Stimulated activated CD8-positive, alpha-beta memory T cell treated with anti-CD3 and anti-CD28 coated beads, Interleukin-4, amount 100 ng/mL, for 24 hours (primary cell): ENCODE data around the gene OR4F15.

Experiments used
- DNase-seq: peaks from one replicate; pipeline ENCODE4 v3.0.0-alpha.2; 2020; ENCODE audit warnings: low read depth

OR4F15 gene

DNA sequence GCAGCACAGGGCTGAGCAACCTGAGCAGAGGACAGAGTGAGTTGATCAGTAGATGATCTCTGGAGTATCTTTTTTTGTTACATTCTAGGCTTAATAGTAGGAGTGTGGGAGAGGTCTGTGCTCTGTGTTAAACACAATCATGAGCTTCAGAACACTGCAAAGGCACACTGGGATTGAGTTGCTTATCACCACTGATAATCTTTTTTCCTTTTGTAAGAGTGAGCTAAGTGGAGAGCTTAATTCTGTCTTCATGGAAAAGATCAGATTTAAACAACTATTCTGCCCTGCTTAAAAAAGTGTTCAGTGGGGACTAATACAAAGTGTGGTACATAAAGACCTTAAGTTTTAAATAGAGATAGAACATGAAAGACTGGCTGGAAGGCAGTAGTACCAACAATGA, 7.6 kb upstream of the OR4F15 start:
- no peak for DNase-seq

DNA sequence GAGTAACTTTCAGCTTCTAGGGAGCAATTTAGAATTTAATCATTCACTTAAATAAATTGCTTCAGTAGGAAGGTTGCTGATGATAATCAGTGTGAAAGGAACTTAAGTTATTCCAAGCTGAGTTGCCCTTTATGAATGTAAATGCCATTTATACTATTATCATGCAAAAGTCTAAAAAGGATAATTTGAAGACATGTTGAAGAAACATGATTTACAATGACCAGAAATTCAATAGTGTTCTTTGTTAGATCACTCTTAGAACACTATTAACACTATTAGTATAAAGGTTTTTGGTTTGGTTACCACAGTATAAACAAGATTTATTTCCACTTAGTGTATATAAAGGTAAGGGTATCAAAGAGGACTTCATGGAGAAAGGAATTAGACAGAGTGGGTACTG, 7.1 kb upstream of the OR4F15 start:
- DNase-seq, result no peak

DNA sequence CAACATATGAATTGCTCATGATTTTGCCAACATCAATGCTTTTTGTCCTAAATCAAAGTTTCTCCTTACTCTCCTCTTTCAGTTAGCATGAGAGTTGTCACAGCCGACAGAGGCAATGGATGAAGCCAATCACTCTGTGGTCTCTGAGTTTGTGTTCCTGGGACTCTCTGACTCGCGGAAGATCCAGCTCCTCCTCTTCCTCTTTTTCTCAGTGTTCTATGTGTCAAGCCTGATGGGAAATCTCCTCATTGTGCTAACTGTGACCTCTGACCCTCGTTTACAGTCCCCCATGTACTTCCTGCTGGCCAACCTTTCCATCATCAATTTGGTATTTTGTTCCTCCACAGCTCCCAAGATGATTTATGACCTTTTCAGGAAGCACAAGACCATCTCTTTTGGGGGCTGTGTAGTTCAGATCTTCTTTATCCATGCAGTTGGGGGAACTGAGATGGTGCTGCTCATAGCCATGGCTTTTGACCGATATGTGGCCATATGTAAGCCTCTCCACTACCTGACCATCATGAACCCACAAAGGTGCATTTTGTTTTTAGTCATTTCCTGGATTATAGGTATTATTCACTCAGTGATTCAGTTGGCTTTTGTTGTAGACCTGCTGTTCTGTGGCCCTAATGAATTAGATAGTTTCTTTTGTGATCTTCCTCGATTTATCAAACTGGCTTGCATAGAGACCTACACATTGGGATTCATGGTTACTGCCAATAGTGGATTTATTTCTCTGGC, 6.2 kb upstream of the OR4F15 start:
- no peak for DNase-seq

DNA sequence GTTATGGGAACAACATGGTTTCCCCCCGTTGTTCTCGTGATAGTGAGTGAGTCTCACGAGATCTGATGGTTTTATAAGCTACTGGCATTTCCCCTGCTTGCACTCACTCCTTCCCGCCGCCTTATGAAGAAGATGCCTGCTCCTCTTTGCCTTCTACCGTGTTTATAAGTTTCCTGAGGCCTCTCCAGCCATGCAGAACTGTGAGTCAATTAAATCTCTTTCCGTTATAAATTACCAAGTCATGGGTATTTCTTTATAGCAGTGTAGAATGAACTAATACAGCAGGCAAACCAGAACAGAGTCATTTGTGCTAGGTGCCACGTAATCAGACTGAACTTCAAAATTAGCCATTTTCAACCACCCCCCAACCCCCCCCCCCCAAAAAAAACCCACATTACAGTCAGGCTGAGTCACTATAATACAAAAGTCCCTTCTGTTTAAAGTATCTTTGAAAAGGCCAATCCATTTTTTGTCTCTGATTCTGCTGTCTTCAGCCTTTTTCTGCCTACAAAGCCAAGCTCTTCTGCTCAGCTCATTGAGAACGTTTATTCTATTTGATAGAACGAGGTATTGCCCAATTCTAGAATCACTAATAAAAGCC, 4.6 kb upstream of the OR4F15 start:
- no peak for DNase-seq

DNA sequence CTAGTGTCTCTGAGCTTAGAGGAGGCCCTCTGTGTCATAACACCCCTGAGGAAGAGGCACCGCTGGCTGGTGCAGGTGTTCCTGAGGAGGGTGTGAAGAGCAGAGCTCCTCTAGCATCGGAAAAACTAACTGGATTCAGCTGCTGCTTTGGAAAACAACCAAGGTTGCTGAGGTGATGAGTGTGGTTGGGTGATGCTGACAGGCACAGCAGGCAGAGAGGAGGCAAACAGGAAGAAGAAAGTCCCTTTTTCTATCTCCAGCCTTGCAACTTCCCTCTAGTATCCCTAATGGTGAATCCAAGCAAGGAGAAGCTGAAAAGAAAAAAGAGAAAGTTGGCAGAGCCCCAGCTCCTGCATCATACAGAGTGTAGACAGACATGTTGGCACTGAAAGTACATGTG, 3.8 kb upstream of the OR4F15 start:
- DNase-seq, result no peak

DNA sequence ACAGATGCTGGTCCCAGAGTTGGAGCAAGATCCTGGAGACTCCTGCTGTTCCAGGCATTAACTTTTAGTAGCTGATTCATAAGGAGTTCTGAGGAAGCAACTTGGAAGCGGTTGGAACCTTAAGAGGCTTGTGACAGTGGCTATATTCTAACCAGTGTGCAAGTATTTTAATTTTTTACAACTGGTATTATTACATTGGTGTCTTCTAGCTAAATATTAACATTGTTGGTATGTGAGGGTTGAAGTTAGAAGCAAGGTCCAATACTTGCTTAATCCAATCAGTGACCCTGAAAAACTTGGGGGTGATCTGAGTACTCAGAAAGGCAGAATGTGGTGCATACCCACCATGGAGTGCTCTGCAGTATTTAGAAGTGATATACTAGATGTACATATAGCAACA, 1.5 kb upstream of the OR4F15 start:
- no peak for DNase-seq

DNA sequence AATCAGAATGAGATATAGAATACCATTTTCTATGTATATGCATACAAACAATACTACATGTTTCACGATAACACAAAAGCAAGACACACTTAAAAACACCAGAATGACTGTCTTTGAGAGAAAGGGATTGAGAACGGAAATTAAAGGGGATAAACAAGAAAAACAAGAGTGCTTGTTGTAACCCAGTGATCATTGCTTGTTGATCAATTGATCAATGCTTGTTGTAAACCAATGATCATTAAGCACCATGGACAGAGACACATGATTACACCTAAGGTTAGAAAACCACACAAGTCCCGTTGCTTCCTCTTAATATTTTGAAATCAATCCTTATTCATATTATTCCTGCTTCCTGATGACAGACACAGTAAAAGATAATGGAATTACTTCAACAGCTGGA, 1.1 kb upstream of the OR4F15 start:
- no peak for DNase-seq

DNA sequence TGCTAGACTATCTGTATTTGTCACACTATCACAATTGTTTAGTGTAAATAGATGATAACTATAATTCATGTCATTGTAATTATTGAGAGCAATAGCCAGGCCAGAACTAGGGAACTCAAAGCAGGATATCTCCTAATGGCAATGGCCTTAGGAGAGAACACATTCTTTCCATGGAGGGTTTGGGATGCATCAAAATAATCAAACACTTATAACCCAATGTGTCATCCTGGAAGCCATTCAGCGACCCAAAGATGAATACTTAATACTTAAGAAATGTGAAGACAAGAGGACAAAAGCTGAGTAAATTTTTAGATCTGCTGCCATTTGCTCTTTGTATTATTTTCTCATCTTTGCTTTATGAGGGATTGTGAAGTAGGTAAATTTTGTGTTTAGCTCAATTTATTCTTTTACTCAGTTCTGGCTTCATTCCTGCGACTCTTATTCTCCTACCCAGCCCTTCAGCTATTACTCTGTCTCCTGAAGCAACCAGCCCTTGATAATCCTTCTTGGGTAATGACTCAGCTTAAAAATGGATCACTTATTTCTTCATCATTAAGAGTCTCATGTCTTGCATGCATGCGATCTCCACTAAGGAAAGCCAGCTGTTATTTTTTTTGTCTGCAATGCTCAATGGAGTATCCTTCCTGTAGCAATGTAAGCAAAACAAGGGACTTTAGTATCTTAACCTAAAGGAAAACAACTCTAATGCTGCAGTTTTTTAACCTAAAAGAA, 2.0 kb downstream of the OR4F15 start:
- no peak for DNase-seq

DNA sequence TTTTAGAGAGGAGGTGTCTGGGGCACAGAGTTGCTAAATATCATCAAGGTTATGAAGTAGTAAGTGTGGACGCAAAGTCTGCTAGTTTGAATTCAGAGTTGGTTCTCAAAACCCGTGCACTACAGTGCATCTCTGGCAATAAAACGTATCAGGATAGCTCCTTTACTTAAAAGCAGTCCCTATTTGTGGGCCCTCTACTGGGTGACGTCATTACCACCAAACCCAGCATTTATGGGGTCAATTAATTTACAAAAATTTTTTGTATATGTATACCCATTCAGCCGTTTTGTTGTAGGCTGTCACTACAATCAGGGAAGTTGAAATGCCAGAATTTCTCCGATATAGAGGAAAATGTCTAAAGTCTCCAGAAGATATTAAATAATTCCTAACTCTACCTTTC, 8.8 kb downstream of the OR4F15 start:
- DNase-seq, result no peak

DNA sequence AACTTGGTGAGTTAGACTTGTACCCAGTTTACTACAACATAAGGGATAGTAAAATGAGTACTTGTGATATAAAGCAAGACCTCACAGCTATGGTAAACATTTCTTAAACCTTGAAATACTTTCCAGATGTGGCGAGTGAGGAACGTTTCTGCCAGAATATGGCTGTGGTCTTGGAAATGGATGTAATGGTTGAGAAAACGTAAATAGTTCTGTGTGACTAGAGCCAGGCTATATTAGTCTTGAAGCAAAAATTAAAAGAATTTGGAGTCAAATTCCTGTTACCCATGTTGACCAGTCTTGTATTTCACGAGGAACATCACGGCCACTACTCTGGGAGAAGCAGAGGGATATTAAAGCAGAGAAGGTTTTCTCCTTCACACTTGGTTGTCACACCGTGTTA, 15.3 kb downstream of the OR4F15 start:
- no peak for DNase-seq

DNA sequence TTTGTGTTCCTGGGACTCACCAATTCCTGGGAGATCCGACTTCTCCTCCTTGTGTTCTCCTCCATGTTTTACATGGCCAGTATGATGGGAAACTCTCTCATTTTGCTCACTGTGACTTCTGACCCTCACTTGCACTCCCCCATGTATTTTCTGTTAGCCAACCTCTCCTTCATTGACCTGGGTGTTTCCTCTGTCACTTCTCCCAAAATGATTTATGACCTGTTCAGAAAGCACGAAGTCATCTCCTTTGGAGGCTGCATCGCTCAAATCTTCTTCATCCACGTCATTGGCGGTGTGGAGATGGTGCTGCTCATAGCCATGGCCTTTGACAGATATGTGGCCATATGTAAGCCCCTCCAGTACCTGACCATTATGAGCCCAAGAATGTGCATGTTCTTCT, 16.8 kb downstream of the OR4F15 start:
- no peak for DNase-seq

DNA sequence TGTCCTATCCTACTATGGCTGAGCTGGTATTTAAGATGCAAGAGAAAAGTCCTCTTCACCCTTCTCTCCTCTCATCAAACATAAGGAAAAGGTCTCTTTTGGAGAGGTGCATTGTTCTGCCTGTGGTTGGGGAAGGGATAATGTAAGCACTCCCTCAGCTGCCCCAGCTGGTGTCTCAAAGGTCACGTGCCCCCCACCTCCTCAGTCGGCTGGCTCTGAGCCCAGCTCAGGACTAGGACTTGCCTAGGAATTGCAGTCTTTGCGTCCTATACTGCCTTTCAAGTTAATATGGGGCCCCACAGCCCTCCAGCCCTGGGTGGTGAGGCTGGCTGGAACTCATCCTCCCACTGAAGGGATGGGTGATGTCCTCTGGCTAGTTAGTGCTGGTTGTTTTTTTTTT, 29.7 kb downstream of the OR4F15 start:
- no peak for DNase-seq

DNA sequence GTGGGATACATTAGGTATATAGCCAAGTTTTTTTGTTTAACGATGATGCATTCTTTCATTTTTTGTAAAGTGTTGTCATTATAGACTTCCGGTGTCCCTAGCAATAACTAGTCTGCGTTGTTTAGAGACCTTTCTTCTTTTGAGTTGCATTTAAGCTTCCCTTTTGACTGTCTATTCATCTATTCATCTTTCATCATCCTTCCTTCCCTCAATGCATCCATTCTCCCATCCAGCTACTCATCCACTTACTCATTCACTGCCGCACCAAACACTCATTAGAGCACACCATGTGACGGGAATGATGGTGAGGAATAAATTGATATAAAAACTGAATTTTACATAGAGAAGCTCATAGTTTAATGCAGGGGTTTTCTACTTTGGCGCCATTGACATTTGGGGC, 32.9 kb downstream of the OR4F15 start:
- DNase-seq, result no peak

DNA sequence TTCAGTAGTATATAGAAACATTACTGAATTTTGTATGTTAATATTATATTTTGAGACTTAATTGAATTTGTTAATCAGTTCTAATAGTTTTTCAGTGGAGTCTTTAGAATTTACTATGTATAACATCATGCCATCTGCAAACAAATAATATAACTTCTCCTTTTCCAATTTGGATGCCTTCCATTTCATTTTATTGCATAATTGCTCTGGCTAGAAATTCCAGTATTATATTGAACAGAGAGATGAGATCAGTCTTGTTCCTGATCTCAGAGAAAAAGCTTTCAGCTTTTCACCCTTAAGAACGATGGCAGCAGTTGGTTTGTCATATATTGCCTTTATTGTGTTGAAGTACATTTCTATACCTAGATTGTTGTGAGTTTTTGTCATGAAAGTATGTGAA, 40.4 kb downstream of the OR4F15 start:
- no peak for DNase-seq
